ENCODE results near the gene CARD14. TPM values are rescaled to one million over a fixed set of nuclear protein-coding genes. Genes with fewer than 3 reads are reported as not detected.

CARD14 gene
- polyA plus RNA-seq, 1 donor (not counting 4 experiments of a cell fraction or from before 2014, with no cell fraction given), result 0.49 TPM

DNA sequence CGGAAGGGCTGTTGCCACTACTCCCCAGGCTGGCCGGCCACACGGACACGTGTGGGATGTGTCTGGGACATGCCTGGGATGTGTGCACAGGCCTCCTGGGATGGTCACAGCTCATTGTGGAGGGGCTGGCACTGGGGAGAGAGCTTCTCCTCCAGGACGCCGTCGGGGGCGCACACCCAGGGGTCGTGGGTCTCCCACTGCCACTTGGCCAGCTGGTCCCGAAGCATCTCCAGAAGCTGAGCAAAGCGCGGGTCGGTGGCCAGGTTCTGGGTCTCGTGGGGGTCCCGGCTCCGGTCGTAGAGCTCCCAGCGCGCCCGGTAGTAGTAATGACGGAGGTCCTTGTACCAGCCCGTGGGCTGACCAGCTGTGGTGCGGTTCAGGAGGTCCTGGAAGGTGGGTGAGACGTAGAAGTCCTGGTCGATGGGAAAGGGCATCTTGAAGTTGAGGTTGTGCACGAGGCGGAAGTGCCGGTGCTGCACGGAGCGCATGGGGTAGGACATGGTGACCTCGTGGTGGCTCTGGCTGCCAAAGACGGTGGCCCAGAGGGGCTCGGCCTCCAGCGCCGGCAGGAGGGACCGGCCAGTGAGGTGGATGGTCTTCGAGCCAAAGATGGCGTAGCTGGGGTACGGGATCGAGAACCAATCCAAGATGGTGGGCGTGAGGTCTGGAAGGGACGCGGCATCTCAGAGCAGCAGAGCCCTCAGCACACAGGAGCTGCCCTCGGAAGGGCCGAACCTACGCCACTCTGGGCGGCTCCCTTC is 40.7 kb downstream of the CARD14 start:
- H2AFZ ChIP-seq (ENCODE audit: control insufficient read depth, low read length), result no peak overlapping the region
- H4K20me1 ChIP-seq (ENCODE audit: control insufficient read depth, extremely low read depth, insufficient read depth, low read length), result no peaks in the 10 kb centered on the region
- no peaks in the 10 kb centered on the region for H3K9me1 ChIP-seq (ENCODE audit: control insufficient read depth, extremely low read depth, insufficient read depth, low read length)
- H3K27me3 ChIP-seq (ENCODE audit: control insufficient read depth, extremely low read depth, insufficient read depth, low read length), result no peaks in the 10 kb centered on the region
- dilution Hi-C loops (cut with MboI; ENCODE audit: extremely low pct_ligation_motif_present, low sequenced_read_pairs), result no loop called here
- H3K36me3 ChIP-seq (ENCODE audit: control insufficient read depth in 2 of 2, extremely low read depth in 1 of 2, insufficient read depth in 2 of 2, low read length in 2 of 2), result peaks cover 7 to 8% of the 10 kb centered on the region in 2 experiments
- no peak overlapping the region for H3K4me3 ChIP-seq (ENCODE audit: control insufficient read depth in 2 of 3, extremely low read depth in 1 of 3, insufficient read depth in 2 of 3, low read depth in 1 of 3, low read length in 3 of 3)
- H3K4me2 ChIP-seq (ENCODE audit: control insufficient read depth, extremely low read depth, insufficient read depth, low read depth, low read length), result no peak overlapping the region
- no peaks in the 10 kb centered on the region for H3K4me1 ChIP-seq (ENCODE audit: control insufficient read depth, extremely low read depth, insufficient read depth, low read length)
- TF ChIP-seq EZH2 (IDR thresholded peaks at IDR 0.05; ENCODE audit: low read length), result no peak
- TF ChIP-seq, protein P1, sequence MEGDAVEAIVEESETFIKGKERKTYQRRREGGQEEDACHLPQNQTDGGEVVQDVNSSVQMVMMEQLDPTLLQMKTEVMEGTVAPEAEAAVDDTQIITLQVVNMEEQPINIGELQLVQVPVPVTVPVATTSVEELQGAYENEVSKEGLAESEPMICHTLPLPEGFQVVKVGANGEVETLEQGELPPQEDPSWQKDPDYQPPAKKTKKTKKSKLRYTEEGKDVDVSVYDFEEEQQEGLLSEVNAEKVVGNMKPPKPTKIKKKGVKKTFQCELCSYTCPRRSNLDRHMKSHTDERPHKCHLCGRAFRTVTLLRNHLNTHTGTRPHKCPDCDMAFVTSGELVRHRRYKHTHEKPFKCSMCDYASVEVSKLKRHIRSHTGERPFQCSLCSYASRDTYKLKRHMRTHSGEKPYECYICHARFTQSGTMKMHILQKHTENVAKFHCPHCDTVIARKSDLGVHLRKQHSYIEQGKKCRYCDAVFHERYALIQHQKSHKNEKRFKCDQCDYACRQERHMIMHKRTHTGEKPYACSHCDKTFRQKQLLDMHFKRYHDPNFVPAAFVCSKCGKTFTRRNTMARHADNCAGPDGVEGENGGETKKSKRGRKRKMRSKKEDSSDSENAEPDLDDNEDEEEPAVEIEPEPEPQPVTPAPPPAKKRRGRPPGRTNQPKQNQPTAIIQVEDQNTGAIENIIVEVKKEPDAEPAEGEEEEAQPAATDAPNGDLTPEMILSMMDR (optimal IDR thresholded peaks at IDR 0.05 in 1 of 3, IDR thresholded peaks at IDR 0.05 in 1 of 3, conservative IDR thresholded peaks at IDR 0.05 in 1 of 3; ENCODE audit: extremely low read depth in 1 of 3, insufficient read depth in 2 of 3, low read length in 3 of 3), result no peak
- H3K79me2 ChIP-seq (ENCODE audit: control insufficient read depth, insufficient read depth, low read length), result no peaks in the 10 kb centered on the region
- DNase-seq (ENCODE audit: low read depth, low spot score), result no peak
- no peak overlapping the region for H3K27ac ChIP-seq (ENCODE audit: control insufficient read depth, insufficient read depth, low read length)
- no peak overlapping the region for H3K9ac ChIP-seq (ENCODE audit: control insufficient read depth, extremely low read depth, insufficient read depth, low read length)
- FAIRE-seq, result no peak
- no peaks in the 10 kb centered on the region for H3K9me3 ChIP-seq (ENCODE audit: control insufficient read depth, low read depth, low read length)

DNA sequence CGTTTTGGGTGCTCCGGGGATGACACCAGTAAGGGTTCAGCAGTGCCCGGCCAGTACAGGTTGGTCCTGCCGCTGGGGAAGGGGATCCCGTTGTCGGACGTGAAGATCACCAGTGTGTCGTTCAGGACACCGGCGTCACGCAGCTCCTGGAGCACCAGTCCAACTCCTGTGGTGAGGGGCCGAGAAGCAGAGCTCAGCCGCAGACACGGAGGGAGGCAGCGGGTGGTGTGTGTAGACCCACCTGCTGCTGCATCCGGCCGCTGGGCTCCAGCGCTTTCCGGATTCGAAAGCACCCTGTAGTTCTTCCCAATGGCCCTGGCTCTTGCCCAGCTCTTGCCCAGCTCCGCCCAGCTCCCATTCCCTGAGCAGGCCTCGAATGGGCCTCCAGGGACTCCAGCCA is 42.3 kb downstream of the CARD14 start:
- TF ChIP-seq, protein P1 (optimal IDR thresholded peaks at IDR 0.05 in 1 of 3, IDR thresholded peaks at IDR 0.05 in 1 of 3, conservative IDR thresholded peaks at IDR 0.05 in 1 of 3; ENCODE audit: extremely low read depth in 1 of 3, insufficient read depth in 2 of 3, low read length in 3 of 3), result no peak
- TF ChIP-seq EZH2 (IDR thresholded peaks at IDR 0.05; ENCODE audit: low read length), result no peak
- H3K4me3 ChIP-seq (ENCODE audit: control insufficient read depth in 2 of 3, extremely low read depth in 1 of 3, insufficient read depth in 2 of 3, low read depth in 1 of 3, low read length in 3 of 3), result no peak overlapping the region

More for the DNA sequence above, 42.3 kb downstream of the CARD14 start:
- no peaks in the 10 kb centered on the region for H4K20me1 ChIP-seq (ENCODE audit: control insufficient read depth, extremely low read depth, insufficient read depth, low read length)
- DNase-seq (ENCODE audit: low read depth, low spot score) (no peak), FAIRE-seq (no peak)
- no peak overlapping the region for H3K4me2 ChIP-seq (ENCODE audit: control insufficient read depth, extremely low read depth, insufficient read depth, low read depth, low read length)
- no peaks in the 10 kb centered on the region for H3K79me2 ChIP-seq (ENCODE audit: control insufficient read depth, insufficient read depth, low read length)
- no peak overlapping the region for H3K27ac ChIP-seq (ENCODE audit: control insufficient read depth, insufficient read depth, low read length)
- H3K9me3 ChIP-seq (ENCODE audit: control insufficient read depth, low read depth, low read length), result no peaks in the 10 kb centered on the region
- no peak overlapping the region for H2AFZ ChIP-seq (ENCODE audit: control insufficient read depth, low read length)
- H3K9ac ChIP-seq (ENCODE audit: control insufficient read depth, extremely low read depth, insufficient read depth, low read length), result no peak overlapping the region
- H3K36me3 ChIP-seq (ENCODE audit: control insufficient read depth in 2 of 2, extremely low read depth in 1 of 2, insufficient read depth in 2 of 2, low read length in 2 of 2), result peaks cover 7 to 8% of the 10 kb centered on the region in 2 experiments
- no peaks in the 10 kb centered on the region for H3K4me1 ChIP-seq (ENCODE audit: control insufficient read depth, extremely low read depth, insufficient read depth, low read length)
- dilution Hi-C loops (cut with MboI; ENCODE audit: extremely low pct_ligation_motif_present, low sequenced_read_pairs), result no loop called here
- no peaks in the 10 kb centered on the region for H3K27me3 ChIP-seq (ENCODE audit: control insufficient read depth, extremely low read depth, insufficient read depth, low read length)
- H3K9me1 ChIP-seq (ENCODE audit: control insufficient read depth, extremely low read depth, insufficient read depth, low read length), result no peaks in the 10 kb centered on the region

All from keratinocyte (primary cell).